ENCODE measurements around the gene CD300H. TPM values are rescaled to one million over a fixed set of nuclear protein-coding genes. Genes with fewer than 3 reads are reported as not detected.

CD300H gene
- total RNA-seq, 1 experiment from 2014 or later, result not detected

- DNase-seq (ENCODE audit: extremely low read depth, low read depth), result no peak
Observed at GRCh38 chr17:74512036-74512435, 55.3 kb downstream of the CD300H start.

Other genes with a start within 250 kb of the CD300H start
- not detected in 2 replicates for gene KIF19, start 241.3 kb downstream of the CD300H start, total RNA-seq (2014; rRNA removed; shearing (Covaris generic))
- gene BTBD17, start 205.6 kb downstream of the CD300H start, total RNA-seq (2014; rRNA removed; shearing (Covaris generic)), result not detected in 2 replicates
- gene GPR142, start 200.0 kb downstream of the CD300H start, total RNA-seq (2014; rRNA removed; shearing (Covaris generic)), result not detected in 2 replicates
- 9.0 and 10.4 TPM in 2 replicates for gene GPRC5C, start 135.4 kb downstream of the CD300H start, total RNA-seq (2014; rRNA removed; shearing (Covaris generic))
- gene CD300A, start 100.9 kb downstream of the CD300H start, total RNA-seq (2014; rRNA removed; shearing (Covaris generic)), result not detected in 2 replicates
- gene CD300LB, start 36.0 kb downstream of the CD300H start, total RNA-seq (2014; rRNA removed; shearing (Covaris generic)), result not detected in 2 replicates
- 0.10 and 0.26 TPM in 2 replicates for gene CD300C, start 21.4 kb downstream of the CD300H start, total RNA-seq (2014; rRNA removed; shearing (Covaris generic))
- gene CD300LD, start 24.8 kb upstream of the CD300H start, total RNA-seq (2014; rRNA removed; shearing (Covaris generic)), result not detected in 2 replicates
- not detected in 2 replicates for gene CD300E, start 56.2 kb upstream of the CD300H start, total RNA-seq (2014; rRNA removed; shearing (Covaris generic))
- not detected in 2 replicates for gene CD300LF, start 145.4 kb upstream of the CD300H start, total RNA-seq (2014; rRNA removed; shearing (Covaris generic))
- gene RAB37, start 169.7 kb upstream of the CD300H start, total RNA-seq (2014; rRNA removed; shearing (Covaris generic)), result 0.12 and 0.17 TPM in 2 replicates
- gene NHERF1, start 181.1 kb upstream of the CD300H start, total RNA-seq (2014; rRNA removed; shearing (Covaris generic)), result 21.3 and 27.3 TPM in 2 replicates
- 27.9 and 33.8 TPM in 2 replicates for gene NAT9, start 208.8 kb upstream of the CD300H start, total RNA-seq (2014; rRNA removed; shearing (Covaris generic))